T1000 (cell line): ENCODE results near the gene ZNF576.
"Not testable (repeated sequence)": the region's sequence is repeated elsewhere in the genome, so short reads cannot be mapped to it uniquely, and the experiment has no call there.

ENCODE experiments used
- DNase-seq: peaks from one replicate; lab custom pipeline; 2025; ENCODE audit warnings: mixed read lengths; lab: John Stamatoyannopoulos, UW

ZNF576 gene

DNA sequence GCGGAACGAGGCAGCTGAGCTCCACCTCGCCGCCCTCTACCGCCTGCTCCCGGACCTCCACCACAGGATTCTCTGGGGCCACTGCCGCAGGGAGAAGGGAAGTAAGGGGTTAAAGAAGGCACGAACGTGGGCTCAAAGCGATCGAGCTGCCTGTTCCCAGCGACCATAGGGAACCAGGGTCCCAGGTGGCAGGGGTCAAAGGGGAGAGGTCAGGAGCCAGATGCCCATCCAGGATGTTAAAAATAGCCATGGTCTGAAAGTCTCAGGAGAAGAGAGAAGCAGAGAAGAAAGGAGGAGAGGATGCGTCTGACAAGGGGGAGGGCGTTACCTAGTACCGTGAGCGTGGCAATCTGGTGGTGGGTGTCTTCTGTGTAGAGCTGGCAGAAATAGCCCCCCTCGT is 30.4 kb downstream of the ZNF576 start:
- DNase-seq, result no peak

DNA sequence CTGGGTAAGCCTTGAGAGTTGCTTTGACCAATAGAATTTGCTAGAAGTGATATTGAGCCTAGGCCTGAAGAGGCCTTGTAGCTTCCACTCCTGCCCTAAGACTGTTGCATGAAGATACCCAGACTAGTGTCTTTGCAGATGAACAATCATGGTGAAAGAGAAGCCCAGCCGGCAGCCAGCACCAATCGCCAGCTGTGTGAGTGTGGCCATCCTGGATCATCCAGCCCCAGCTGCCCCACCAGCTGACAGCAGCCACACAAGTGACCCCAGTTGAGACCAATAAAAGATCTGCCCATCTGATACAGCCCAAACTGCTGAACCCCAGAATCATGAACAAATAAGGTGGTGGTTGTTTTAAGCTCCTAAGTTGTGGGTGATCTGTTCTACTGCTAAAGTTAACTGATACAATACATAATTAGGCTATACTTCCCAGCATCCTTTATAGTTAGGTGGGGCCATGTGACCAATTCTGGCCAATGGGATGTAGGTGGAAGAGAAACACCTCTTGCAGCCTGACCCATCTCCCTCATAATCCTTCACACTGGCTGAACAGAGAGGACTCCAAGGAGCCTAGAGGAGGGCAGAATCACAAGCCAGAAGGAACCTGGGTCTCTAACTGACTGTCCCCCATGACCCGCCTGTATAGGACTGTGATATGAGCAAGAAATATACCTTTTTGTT is 32.4 kb downstream of the ZNF576 start:
- DNase-seq, result no peak

DNA sequence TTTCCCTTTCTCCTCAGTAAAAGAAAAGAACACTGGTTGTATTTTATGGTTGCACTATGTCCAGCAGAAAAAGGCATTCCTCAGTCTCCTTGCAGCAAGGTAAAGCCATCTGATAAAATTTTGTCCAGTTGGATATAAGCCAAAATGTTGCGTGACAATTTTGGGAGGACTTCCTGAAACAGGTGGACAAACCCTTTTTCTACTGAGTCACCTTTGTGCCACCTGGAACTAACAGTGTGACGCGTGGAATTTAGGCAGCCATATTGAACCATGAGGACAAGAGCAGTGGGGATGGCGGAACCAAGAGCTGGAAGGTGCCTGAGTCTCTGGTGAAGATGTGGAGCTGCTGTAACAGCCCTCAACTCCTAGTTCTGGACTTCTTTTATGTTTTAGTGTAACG is 35.1 kb downstream of the ZNF576 start:
- no peak for DNase-seq

DNA sequence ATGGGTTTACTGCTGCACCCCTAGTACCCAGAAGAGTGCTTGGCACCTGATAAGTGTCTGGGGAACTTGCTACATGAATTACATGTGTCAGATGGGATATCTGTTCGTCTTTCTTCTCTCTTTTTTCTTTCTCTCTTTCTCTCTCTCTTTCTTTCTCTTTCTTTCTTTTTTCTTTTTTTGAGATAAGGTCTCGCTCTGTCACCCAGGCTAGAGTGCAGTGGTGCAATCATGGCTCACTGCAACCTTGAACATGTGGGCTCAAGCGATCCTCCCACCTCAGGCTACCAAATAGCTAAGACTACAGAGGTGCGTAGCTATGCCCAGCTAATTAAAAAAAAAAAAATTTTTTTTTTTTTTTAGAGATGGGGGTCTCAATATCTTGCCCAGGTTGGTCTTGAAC is 37.1 kb downstream of the ZNF576 start:
- no peak for DNase-seq

DNA sequence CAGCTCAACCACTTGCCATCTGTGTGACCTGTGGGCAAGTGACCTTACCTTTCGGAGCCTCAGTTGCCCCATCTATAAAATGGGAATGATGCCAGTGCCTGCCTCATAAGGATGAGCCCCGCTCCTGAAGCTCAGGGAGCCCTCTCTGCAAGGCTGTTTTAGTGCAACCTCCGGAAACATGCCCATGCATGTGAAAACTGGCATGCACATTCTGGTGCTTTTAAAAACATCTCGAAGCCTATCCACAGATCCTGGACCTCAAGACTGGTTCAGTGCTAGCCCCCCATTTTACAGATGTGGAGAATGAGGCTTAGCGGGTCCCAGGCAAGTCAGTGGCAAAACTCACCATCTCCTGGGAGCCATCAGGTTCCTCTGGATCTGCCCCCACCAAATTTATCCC is 37.7 kb downstream of the ZNF576 start:
- no peak for DNase-seq

DNA sequence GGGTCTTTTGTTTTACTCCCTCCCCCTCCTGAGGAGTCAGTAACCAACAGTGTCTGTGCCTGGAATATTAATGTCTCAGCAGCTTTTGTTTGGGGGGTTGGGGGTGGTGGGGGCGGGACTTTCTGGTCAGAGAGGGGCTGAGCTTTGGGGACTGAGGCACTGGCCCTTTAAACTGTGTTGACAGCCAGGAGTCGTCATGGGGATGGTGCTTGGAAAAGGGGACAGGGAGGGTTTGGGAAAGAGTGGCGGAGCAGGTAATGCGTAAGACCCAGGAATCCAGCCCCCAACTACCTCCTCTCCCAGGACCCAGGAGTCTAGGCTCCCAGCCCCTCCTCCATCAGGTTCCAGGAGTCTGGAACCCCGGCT is 38.1 kb downstream of the ZNF576 start:
- no peak for DNase-seq

DNA sequence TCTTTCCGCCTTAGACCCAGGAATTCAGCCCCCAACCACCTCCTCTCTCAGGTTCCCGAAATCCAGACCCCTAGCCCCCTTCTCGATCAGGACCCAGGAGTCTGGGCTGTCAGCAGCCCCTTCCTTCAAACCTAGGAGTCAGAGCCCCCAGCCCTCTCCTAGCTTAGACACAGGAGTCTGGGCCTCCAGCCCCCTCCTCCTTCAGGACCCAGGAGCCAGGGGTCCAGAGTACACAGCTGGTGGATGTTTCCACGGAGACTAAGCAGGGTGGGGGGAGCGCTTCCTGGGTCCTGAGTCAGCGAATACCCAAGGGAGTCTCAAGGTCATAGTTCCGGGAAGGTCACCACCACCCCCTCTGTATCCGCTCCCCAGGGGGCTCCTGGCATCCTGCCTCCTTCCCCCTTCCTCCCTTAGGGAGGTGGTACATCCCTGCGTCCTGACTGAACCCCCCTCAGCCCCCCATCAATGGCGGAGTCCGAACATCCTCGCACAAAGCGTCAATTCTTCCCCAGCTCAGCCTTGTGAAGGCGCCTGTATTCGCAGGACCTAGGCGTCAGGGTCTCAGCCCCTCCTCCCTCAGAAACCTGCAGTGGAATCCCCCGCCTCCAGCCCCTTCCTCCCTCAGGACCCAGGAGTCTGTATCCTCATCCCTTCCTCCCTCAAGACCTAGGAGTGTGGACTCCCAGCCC is 38.6 kb downstream of the ZNF576 start:
- no peak for DNase-seq

DNA sequence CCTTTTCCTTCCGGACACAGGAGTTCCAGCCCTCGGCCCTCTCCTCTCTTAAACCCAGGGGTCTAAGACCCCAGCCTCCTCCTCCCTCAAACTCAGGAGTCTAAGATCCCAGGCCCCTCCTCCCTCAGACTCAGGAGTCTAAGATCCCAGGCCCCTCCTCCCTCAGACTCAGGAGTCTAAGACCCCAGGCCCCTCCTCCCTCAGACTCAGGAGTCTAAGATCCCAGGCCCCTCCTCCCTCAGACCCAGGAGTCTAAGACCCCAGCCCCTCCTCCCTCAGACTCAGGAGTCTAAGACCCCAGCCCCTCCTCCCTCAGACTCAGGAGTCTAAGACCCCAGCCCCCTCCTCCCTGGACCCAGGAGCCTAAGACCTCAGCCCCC is 39.2 kb downstream of the ZNF576 start:
- DNase-seq, result not testable (repeated sequence)

DNA sequence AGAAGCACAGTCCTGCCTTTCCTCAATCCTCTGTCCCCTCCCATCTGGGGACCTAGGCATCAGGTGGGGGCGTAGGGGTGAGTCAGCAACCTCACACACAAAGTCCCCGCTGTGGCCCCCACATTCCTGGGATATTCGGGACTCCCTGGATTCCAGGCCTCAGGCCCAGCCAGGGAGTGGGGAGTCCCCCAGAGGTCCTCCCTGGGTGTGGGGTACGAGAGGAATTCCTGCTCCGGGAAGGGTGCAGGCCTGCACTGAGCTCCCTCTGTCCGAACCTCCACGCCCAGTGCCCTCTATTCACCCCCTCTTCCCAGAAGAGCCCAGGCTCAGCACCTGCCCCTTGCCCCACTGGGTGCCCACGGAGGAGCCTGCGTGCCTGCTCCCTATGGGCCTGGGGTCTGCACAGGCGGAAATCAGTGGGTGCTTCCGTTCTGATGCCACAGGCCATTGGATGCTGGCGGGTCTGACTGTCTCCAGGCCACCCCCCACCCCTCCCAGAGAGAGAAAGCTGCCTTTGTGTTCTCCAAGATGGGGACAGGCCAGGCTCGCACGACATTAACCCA is 39.8 kb downstream of the ZNF576 start:
- DNase-seq, result no peak

DNA sequence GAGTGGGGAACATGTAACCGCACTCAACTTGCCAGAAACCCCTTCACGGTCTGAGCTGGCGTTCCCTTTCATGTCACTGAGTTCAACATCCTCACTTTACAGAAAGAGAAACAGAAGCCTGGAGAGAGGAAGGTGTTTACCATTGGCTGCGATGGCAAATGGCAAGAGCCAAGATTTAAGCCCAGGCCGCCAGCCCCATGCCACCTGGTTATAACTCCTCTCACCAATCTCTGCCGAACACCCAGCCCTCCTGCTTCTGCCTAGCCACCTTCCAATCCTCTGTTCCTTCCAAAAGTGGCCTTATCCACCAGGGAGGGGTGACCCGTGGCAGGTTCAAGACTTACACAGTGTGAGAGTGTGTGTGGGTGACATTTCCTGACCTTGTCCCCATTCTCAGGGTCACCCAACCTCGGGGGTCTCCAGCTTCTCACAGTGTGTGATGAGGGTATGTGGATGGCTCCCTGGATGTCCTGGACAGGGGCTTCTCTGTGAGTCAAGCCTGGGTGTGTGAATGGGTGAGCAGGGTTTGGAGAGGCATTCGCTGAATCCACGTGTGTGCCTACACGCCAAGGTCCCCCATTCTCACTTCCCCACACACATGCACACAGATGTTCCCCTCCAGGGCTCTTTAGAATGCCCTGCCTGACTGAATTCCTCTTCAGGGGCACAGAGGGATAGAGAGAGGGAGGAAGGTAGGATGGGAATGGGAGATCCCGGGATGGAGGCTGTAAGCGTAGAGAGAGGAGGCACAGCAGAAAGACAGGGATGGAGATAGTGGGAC is 42.0 kb downstream of the ZNF576 start:
- no peak for DNase-seq

DNA sequence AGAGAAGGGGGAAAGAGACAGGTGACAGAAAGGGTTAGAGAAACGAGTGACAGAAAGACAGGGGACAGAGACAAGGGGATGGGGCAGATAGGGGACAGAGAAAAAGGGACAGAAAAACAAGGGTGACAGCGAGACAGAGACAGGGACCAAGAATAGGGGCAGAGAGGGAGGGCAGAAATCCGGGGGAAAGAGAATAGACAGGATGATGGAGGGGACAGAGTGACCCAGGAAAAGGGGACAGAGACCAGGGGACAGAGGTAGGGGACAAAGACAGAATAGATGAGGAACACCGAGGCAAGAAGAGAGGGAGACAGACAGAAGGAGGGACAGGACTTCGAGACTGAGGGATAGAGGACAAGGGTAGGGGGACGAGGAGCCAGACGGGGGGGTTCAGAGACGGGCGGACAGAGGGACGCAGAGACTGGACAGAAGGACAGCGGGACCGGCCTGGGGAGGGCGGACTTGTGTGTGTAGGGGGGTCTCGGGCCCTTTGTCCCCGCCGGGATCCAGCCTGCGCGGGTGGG is 42.7 kb downstream of the ZNF576 start:
- DNase-seq, result no peak

DNA sequence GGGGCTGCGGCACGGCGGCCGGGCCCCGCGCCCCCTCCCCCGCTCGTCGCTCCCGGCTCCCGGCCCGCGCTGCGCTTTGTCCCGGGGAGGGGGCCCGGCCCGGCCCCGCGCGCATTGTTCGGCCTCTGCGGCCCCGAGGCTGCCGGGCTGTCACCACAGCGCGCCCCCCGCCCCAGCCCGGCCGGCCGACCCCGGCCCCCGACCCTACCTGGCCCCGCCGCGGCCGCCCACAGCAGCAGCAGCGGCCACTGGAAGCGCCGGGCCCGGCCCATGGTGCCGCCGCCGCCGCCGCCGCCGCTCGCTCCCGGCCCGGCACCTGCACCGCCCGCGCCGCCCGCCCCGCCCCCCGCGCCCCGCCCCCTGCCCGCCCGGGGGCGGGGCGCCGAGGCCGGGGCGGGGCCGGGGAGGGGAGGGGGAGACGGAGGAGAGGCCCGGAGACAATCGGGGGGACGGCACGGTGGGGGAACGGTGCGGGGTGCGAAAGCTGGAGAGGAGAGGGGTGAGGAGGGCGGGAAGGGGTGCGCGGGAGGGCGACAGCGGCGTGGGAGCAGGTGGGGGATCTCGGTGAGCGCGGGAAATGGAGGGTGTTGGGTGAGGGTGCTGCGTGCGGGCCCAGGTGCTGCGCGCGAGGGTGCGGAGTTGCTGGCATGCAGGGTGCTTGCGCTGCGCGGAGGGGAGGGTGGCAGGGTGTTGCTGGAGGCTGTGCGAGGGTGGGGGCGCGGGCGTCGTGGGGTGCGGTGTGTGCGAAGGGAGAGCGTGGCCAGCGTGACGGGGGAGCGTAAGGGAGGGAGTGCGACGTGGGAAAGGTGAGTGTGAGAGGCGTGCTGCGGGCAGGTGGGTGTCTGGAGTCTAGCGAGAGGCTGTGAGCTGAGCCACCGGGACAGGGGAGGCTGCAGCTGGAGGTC is 43.4 kb downstream of the ZNF576 start, which contains the start of gene CADM4:
Gene CADM4 (minus strand): TSS at position 332 of the 905 bp plus-strand sequence. CDS start 60 bp downstream, at position 272.
- no peak for DNase-seq

DNA sequence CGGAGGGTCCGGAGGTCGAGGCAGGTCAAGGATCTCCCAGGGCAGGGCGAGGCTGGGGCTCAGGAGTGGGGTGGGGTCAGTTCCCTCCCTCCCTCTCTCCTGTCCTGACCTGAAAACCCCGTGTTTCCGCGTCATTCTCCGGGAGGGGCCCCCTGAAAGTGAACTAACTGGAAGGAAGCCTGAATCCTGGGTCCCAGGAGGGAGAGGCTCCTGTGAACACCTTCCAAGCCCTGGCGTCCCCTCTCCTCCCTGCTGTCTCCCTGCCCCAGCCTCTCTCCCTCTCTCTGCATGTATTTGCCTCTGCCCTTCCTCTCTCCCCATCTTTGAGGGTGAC is 44.0 kb downstream of the ZNF576 start:
- no peak for DNase-seq

DNA sequence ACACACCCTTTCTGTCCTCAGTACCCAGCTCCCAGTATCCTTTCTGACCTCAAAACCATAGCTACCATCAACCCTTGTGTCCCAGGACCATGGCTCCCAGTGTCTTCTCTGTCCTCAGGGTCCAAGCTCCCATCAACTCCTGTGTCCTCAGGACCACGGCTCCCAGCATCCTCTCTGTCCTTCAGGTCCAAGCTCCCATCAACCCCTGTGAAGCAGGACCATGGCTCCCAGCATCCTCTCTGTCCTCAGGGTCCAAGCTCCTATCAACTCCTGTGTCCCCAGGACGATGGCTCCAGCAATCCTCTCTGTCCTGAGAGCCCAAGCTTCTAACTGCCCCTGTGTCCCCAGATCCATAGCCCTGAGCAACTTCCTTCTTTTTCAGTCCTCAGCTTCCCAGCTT is 44.9 kb downstream of the ZNF576 start:
- DNase-seq, result no peak

DNA sequence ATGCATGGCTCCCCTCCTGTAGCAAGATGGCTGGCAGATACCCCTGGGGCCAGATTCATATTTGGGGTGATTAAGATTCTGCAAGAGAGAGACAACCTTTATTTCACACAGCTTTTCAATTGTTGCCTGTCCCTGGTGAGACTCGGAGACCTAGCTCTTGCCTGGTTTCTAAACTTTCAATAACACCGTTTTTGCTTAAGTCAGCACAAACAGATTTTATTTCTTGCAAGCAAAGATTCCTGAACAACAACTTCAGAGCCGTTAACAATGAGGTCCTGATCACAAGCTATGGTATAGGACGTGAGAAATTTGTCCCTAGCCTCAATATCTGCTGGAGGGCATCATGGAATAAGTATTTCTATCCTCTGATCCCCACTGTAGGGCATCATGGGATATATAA is 46.1 kb downstream of the ZNF576 start:
- DNase-seq, result no peak

DNA sequence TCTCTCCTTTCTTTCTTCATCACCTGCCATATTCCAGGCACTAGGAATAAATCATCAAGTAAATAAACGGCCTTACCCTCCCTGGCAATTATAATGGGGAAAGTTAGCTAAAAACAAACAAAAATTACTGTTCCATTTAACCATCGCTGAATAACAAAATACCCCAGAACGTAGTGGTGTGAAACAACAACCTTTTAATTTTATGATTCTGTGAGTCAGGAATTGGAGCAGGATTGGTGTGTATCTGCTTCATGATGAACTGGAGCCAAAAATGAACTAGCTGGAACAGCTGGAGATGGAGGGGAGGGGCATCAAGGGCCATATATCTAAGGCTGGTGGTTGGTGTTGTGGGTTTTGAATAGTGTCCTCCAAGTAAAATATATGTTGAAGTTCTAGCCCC is 46.9 kb downstream of the ZNF576 start:
- DNase-seq, result no peak

DNA sequence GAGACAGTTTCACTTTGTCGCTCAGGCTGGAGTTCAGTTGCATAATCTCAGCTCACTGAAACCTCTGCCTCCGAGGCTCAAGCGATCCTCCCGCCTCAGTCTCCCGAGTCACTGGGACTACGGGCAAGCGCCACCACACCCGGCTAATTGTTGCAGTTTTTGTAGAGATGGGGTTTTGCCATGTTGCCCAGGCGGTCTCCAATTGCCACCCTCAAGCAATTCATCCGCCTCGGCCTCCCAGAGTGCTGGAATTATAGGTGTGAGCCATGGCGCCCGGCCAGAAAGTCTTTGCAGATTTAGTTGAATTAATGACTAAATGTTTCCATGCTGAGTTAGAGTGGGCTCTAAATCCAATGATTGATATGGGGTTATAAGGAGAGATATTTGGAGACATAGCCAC is 47.8 kb downstream of the ZNF576 start:
- DNase-seq, result no peak

DNA sequence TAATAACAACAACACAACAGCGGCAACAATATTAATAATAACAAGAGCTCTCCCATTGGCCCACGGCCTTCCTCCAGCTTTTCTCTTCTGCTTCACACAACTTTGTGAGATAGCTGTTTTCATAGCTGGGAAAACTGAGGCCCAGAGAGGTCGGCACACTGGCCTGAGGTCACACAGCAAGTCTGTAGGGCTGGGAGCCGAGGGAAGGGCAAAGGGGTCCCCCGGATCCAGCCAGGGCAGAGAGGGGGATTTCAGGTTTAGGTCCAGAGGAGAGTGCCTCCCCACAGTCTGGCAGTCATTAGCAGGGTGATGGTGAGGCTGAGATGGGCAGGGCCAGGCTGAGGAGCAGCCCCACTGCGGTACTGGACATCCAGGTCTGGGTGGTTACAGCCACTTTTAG is 52.2 kb downstream of the ZNF576 start:
- DNase-seq, result no peak

DNA sequence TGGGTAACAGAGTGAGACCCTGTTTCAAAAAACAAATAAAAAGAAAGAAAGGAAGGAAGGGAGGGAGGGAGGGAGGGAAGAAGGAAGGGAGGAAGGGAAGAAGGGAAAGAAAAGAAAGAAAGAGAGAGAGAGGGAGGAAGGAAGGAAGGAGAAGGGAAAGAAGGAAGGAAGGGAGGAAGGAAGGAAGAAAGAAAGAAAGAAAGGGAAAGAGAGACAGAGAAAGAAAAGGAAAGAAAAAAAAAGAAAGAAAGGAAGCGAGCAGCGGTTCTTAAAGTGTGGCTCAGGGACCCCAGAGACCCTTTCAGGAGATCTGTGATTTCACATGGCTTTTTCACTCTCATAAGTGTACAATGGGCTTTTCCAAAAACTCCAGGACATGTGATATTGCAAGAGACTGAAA is 53.1 kb downstream of the ZNF576 start:
- DNase-seq, result no peak

DNA sequence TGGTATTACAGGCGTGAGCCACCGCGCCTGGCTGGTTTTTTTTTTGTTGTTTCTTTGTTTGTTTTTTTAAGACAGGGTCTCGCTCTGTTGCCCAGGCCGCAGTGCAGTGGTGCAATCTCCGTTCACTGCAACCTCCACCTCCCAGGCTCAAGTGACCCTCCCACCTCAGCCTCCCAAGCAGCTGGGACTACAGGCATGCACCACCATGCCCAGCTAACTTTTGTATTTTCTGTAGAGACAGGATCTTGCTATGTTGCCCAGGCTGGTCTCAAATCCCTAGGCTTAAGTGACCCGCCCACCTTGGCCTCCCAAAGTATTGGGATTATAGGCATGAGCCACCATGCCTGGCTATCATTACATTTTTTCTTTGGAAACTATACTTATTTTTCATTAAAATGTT is 53.9 kb downstream of the ZNF576 start:
- not testable (repeated sequence) for DNase-seq
